Chondrocyte (in vitro differentiated cells): ENCODE measurements around the gene PIK3CB. TPM values are rescaled to one million over a fixed set of nuclear protein-coding genes. Genes with fewer than 3 reads are reported as not detected.

Experiments
- DNase-seq: peaks from one replicate; pipeline ENCODE4 v3.0.0; 2021; ENCODE audit warnings: mixed read lengths, low spot score
- H3K27ac Mint-ChIP-seq: one replicate; pipeline ENCODE4 v1.8.0; 2021; ENCODE audit warnings: mild to moderate bottlenecking, moderate library complexity, mixed read lengths; ENCODE audit not compliant: unreplicated experiment
- H3K27me3 Mint-ChIP-seq: 2 replicates; pipeline ENCODE4 v1.8.0; 2021; ENCODE audit warnings: low read depth, mixed read lengths
- H3K36me3 Mint-ChIP-seq: 2 replicates; pipeline ENCODE4 v1.8.0; 2021; ENCODE audit warnings: low read depth, mixed read lengths
- H3K4me1 Mint-ChIP-seq: 2 replicates; pipeline ENCODE4 v1.8.0; 2021; ENCODE audit warnings: low read depth, mild to moderate bottlenecking, mixed read lengths
- H3K4me3 Mint-ChIP-seq: one replicate; pipeline ENCODE4 v1.8.0; 2021; ENCODE audit warnings: mild to moderate bottlenecking, moderate library complexity, mixed read lengths; ENCODE audit not compliant: unreplicated experiment
- H3K9me3 Mint-ChIP-seq: 2 replicates; pipeline ENCODE4 v1.8.0; 2021; ENCODE audit warnings: low read depth, mixed read lengths
- CTCF ChIP-seq: fragments of 200-600 bp; sonication (generic); IDR thresholded peaks from 2 replicates; pipeline ENCODE4 v1.5.0; 2021; ENCODE audit warnings: antibody characterized with exemption, mild to moderate bottlenecking, moderate library complexity
- long read RNA-seq: library from polyadenylated mRNA; stranded (forward); transcript quantifications from one replicate; pipeline ENCODE4 v2.0.0, GENCODE V29; 2021
- total RNA-seq: library from RNA; stranded (reverse); gene quantifications from 3 replicates; pipeline ENCODE4 v1.2.1, GENCODE V29; 2021

PIK3CB gene
- total RNA-seq, result 19.5 to 25.9 TPM (median 21.2 TPM) in 3 replicates
- long read RNA-seq, full-length matches to known transcripts, result 3 of 18 reads
- long read RNA-seq, partial matches to known transcripts, result 1 of 18 reads
- long read RNA-seq, other reads (novel, unspliced or antisense), result 14 of 18 reads

- H3K4me3 Mint-ChIP-seq, result peak within 1 kb of the TSS; percentile 86
- H3K9me3 Mint-ChIP-seq, result no peaks in the 10 kb centered on the region
- peak; percentile 17 for TF ChIP-seq CTCF
- no peaks in the 10 kb centered on the region for H3K36me3 Mint-ChIP-seq
- DNase-seq, result peak; percentile 91
- no peaks in the 10 kb centered on the region for H3K27me3 Mint-ChIP-seq
- H3K27ac Mint-ChIP-seq, result peak within 1 kb of the TSS; percentile 97
- peaks cover 15% of the 10 kb centered on the region for H3K4me1 Mint-ChIP-seq
Measured at GRCh38 chr3:138834596-138835396, at the start of gene PIK3CB. PIK3CB (minus strand) TSS chr3:138834928; CDS start chr3:138759343, 75,585 bp downstream.

GRCh38 chr3:138881233-138881632, 46.5 kb upstream of the PIK3CB start:
- DNase-seq, result no peak
- Mint-ChIP-seq H3K9me3 (peaks cover 2% of the 10 kb centered on the region), H3K36me3 (no peaks in the 10 kb centered on the region), H3K27ac (no peak overlapping the region), H3K4me3 (no peak overlapping the region), H3K27me3 (no peaks in the 10 kb centered on the region), H3K4me1 (no peaks in the 10 kb centered on the region)
- TF ChIP-seq CTCF, result no peak

- no peak for DNase-seq
- no peaks in the 10 kb centered on the region for H3K36me3 Mint-ChIP-seq
- no peak overlapping the region for H3K4me3 Mint-ChIP-seq
- TF ChIP-seq CTCF, result no peak
- no peaks in the 10 kb centered on the region for H3K4me1 Mint-ChIP-seq
- H3K27me3 Mint-ChIP-seq, result no peaks in the 10 kb centered on the region
- H3K9me3 Mint-ChIP-seq, result peaks cover 10% of the 10 kb centered on the region
- no peak overlapping the region for H3K27ac Mint-ChIP-seq
Measured at GRCh38 chr3:138879541-138880380, 45.0 kb upstream of the PIK3CB start.

- peaks cover 10% of the 10 kb centered on the region for H3K9me3 Mint-ChIP-seq
- no peak for TF ChIP-seq CTCF
- no peaks in the 10 kb centered on the region for H3K4me1 Mint-ChIP-seq
- H3K27ac Mint-ChIP-seq, result no peak overlapping the region
- H3K27me3 Mint-ChIP-seq, result no peaks in the 10 kb centered on the region
- DNase-seq, result no peak
- no peaks in the 10 kb centered on the region for H3K36me3 Mint-ChIP-seq
- H3K4me3 Mint-ChIP-seq, result no peak overlapping the region
Measured at GRCh38 chr3:138877226-138877625, 42.5 kb upstream of the PIK3CB start.
